HG03280 (cell line): ENCODE measurements around the gene NR1H2.

ENCODE experiments used
- ATAC-seq: cut with Tn5 transposase; IDR thresholded peaks from one replicate; pipeline ENCODE4 v1.9.1; 2021; ENCODE audit warnings: mild to moderate bottlenecking, moderate library complexity; ENCODE audit not compliant: unreplicated experiment

Gene NR1H2

DNA sequence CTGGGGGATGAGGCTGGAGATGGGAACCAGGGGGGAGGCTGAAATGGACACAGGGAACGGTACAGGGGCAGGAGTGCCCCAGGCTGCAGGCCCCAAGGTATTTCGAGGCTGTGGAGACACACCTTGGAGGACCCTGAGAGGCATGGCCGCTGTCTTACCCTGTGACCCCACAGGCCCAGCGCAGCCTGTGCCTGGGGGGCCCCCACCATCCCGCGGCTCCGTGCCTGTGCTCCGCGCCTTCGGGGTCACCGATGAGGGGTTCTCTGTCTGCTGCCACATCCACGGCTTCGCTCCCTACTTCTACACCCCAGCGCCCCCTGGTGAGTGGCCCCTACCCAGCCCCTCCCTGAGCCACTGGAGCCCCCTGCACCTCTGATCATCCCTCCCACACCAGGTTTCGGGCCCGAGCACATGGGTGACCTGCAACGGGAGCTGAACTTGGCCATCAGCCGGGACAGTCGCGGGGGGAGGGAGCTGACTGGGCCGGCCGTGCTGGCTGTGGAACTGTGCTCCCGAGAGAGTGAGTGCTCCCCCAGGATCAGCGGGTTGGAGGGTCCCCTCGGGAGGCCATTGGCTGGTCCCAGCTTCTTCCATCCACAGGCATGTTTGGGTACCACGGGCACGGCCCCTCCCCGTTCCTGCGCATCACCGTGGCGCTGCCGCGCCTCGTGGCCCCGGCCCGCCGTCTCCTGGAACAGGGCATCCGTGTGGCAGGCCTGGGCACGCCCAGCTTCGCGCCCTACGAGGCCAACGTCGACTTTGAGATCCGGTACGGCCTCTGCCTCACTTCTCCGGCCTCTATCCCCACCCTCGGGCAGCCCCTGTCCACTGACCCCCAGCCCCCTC, 25.6 kb downstream of the NR1H2 start:
- ATAC-seq, result no peak

DNA sequence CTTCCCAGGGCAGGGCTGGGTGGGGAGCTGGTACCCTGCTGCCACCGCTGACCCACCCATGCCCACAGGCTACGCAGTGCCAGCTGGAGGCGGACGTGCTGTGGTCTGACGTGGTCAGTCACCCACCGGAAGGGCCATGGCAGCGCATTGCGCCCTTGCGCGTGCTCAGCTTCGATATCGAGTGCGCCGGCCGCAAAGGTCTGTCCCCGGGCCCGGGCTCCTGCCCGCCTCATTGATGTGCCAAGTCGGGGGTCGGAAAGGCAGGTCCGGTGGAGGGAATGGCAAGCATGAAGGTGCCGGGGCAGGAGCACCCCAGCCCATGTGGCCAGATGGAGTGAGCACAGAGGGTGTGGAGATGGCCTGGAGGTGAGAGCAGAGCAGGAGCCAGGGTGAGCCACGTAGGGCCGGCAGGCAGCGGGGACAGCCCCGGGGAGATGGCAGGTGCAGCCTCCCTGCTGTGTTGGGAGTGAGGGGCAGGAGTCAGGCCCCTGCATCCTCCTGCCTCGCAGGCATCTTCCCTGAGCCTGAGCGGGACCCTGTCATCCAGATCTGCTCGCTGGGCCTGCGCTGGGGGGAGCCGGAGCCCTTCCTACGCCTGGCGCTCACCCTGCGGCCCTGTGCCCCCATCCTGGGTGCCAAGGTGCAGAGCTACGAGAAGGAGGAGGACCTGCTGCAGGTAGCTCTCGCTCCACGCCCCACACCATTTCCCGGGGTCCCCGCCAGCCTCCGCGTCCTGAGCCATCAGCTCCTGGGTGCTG, 26.5 kb downstream of the NR1H2 start:
- ATAC-seq, result no peak

DNA sequence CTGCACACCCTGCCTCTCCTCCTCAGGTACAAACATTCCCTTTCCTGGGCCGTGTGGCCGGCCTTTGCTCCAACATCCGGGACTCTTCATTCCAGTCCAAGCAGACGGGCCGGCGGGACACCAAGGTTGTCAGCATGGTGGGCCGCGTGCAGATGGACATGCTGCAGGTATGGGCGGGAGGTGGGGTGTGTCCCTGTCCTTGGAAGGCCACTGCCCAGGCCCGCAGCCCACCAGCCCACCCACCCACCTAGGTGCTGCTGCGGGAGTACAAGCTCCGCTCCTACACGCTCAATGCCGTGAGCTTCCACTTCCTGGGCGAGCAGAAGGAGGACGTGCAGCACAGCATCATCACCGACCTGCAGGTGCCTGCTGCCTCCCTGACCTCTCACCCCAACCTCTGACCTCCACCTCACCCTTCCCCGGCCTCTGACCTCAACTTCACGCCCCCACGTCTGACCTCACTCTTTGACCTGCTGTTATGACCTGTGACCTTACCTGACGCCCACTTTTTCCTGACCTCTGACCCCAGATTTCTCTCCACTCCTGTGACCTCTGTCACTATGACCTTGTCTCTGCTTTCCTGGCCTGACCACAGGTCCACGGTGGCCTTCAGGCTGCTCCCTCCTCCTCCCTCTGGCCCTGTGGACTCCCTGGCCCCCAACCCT, 30.0 kb downstream of the NR1H2 start:
- ATAC-seq, result no peak

DNA sequence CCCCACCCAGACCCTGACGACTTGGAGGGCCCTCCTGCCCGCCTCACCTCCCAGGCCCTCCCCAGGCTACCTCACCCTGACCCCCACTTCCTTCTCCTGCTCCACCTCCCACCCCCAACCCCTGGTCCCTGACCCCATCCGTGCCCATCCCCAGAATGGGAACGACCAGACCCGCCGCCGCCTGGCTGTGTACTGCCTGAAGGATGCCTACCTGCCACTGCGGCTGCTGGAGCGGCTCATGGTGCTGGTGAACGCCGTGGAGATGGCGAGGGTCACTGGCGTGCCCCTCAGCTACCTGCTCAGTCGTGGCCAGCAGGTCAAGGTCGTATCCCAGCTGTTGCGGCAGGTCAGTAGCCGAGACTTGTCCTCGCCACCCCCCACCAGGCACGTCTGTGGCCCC, 30.6 kb downstream of the NR1H2 start:
- no peak for ATAC-seq

DNA sequence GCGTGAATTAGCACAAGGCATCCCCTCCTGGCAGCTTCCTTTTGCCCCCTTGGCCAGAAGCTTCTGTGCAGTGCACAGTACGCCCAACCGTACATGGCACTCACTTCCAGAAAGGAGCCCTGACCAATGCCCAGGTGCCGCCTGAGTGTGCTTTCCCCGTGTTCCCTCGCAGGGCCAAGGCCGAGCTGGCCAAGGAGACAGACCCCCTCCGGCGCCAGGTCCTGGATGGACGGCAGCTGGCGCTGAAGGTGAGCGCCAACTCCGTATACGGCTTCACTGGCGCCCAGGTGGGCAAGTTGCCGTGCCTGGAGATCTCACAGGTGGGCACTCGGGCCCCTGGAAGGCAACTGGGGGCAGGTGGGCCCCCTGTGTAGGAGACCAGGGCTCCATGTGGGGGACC, 33.1 kb downstream of the NR1H2 start:
- no peak for ATAC-seq

DNA sequence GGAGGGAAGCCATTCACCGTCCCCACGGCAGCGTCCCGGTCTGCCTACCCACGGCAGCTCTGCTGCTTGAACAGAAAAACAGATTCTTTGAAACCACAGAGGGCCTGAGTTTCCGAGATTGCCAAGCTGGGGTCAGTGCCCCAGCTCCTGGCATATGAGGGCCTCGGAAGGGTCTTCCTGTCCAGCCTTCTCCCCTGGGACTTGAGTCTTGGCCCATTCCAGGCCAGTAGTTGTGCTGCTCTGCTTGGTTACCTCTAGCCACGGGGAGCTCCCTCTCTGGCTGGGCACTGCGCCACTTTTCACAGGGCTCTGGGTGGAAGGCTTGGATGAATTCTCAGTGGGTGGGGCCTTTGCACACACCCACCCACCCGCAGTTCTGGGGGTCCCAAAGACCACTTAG, 33.9 kb downstream of the NR1H2 start:
- ATAC-seq, result no peak

DNA sequence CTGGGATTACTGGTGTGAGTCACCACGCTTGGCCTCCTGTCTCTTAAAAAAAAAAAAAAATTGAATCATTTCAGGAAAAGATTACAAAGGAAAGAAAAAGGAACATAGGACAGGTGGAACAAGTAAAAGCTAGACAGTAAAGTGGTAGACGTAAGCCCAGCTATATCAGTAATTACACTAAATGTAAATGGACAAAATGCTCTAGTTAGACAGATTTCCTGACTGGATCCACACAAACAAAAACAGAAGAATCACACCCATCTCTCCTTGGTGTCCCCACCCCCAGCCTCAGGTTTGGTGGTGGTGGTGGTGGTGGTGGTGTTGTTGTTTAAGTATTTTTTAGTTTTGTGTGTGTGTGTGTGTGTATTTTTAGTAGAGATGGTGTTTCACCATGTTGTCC, 36.2 kb downstream of the NR1H2 start:
- ATAC-seq, result no peak

GRCh38 chr19:50413096-50413495, 36.8 kb downstream of the NR1H2 start:
- no peak for ATAC-seq

GRCh38 chr19:50413531-50413930, 37.3 kb downstream of the NR1H2 start:
- no peak for ATAC-seq

GRCh38 chr19:50414864-50415660, 38.8 kb downstream of the NR1H2 start:
- peak; percentile 38 for ATAC-seq

- peak; percentile 62 for ATAC-seq
Observed at GRCh38 chr19:50415661-50416033, 39.4 kb downstream of the NR1H2 start.

DNA sequence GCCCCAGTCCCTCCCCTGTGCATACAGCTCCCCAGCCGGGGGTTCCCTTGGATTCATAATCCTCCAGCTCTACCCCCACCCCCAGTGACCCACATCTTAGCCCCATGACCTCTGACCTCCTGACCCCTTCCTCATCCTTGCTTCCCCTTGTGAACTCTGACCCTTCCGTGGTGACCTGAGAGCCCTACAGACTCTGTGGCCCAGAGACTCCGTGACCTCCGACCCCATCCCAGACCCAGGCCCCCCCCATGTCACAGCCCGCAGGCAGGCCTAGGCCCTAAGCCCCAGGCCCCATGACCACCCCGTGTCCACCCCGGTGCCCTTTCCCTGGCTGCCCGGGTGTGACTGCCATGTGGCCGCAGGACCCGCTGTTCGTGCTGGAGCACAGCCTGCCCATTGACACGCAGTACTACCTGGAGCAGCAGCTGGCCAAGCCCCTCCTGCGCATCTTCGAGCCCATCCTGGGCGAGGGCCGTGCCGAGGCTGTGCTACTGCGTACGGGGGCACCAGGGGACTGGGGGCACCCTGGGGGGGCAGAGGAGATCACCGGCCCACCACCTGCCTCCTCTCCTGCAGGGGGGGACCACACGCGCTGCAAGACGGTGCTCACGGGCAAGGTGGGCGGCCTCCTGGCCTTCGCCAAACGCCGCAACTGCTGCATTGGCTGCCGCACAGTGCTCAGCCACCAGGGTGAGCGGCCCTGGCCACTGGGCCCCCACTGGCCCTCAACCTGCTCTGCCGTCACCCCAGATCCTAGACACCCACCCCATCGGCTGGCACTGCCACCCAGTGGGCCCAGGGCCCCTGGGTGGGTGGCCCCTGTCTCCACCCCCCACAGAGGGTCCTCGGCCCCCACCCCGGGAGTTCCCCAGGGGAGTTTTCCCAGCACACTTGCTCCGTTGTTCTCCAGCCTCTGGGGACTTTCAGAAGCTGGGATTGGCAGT, 40.0 kb downstream of the NR1H2 start:
- ATAC-seq, result no peak

DNA sequence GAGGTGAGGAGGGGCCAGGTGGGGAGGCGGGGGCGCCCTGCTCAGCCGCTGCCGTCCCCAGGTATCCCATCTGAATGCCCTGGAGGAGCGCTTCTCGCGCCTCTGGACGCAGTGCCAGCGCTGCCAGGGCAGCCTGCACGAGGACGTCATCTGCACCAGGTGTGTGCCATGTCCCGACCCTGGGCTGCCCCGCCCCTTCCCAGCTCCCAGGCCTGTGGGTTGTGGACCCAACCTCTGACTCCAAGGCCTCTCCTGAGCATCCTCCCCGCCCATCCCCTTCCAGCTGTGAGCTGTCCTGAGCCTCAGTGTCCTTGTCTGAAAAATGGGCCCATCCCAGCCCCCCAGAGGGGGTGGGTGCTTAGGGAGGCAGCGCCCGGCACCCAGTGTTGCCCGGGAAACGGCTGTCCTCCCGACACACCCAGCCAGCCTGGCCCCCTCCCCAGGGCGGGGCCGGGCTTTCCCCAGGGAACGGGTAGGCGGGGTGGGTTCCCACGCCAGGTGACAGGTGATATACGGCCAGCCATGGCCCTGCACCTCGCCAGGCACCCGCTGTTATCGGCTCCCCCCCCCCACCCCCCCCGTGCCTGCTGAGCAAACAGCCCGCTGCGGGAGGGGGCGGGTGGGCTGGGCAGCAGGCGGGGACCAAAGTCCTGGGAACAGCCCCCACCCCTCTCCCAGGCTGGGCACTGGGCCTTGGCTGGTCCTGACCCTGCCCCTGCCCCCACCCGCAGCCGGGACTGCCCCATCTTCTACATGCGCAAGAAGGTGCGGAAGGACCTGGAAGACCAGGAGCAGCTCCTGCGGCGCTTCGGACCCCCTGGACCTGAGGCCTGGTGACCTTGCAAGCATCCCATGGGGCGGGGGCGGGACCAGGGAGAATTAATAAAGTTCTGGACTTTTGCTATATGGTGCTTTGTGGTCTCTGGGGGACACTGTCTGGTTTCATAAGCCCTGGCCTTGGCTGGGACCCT, 41.1 kb downstream of the NR1H2 start:
- no peak for ATAC-seq

- ATAC-seq, result no peak
Observed at GRCh38 chr19:50418176-50419021, 42.1 kb downstream of the NR1H2 start, which contains the start of gene SPIB. Gene SPIB, plus strand, starts transcription at chr19:50418938. Its CDS starts 25 bp downstream, at chr19:50418963.

DNA sequence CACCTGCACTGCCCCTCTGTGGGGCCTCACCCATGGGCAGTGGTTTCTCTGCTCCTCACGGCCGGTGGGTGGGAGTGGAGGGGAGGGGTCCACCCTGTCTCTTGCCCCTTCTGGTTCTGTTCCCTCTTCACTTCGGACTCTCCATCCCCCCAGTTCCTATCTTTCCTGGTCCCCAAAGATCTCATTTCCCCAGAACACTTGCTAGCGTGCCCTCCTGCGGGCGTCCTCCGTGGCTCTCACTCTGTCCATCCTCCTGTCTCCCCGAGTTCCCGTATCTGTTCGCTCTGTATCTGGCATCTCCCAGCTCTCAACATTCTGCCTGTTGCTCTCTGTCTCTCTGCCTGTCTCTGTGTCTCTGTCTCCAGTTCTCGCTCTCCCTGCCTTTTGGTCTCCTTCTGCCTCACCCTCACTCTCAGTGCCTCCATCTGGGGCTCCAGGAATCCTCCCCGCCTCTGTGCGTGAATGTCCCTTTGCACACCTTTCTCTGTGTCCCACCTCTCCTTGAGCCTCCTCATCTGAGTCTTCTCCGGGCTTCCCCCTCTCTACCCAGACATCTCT, 42.8 kb downstream of the NR1H2 start:
- no peak for ATAC-seq

DNA sequence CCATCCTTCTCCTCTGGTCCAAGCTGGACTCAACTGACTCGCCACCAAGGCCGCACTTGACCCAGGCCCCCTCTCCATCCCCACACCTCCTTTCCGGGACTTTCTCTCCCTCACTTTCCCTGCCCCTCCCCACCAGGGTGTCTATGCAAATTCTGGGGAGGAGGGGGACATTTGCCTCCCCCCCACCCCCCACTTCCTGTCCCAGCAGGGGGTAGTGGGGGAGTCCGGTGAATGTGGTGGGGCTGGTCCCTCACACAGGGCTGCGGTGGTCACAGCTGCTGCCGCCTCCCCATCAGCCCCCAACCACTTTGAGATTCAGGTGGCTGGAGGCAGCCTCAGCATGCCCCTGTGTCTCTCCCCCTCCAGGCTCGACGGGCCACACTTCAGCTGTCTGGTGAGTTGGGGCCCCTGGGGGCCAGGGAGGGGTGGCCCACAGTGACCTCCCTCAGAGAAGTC, 43.4 kb downstream of the NR1H2 start:
- ATAC-seq, result no peak

- no peak for ATAC-seq
Observed at GRCh38 chr19:50420127-50420526, 43.9 kb downstream of the NR1H2 start.
